Superior temporal gyrus (tissue), 1 donor: Measurements from ENCODE around the gene DNM2.

Experiments
- DNase-seq: peaks from one replicate; pipeline ENCODE4 v3.0.0-alpha.2; 2016; ENCODE audit errors: extremely low spot score

The DNM2 gene

GRCh38 chr19:10815007-10815536, 97.2 kb downstream of the DNM2 start:
- DNase-seq: no peak

GRCh38 chr19:10815969-10816644, 98.2 kb downstream of the DNM2 start:
- no peak for DNase-seq

GRCh38 chr19:10816691-10817090, 98.8 kb downstream of the DNM2 start:
- DNase-seq: no peak

GRCh38 chr19:10817291-10818038, 99.6 kb downstream of the DNM2 start:
- no peak for DNase-seq

DNA sequence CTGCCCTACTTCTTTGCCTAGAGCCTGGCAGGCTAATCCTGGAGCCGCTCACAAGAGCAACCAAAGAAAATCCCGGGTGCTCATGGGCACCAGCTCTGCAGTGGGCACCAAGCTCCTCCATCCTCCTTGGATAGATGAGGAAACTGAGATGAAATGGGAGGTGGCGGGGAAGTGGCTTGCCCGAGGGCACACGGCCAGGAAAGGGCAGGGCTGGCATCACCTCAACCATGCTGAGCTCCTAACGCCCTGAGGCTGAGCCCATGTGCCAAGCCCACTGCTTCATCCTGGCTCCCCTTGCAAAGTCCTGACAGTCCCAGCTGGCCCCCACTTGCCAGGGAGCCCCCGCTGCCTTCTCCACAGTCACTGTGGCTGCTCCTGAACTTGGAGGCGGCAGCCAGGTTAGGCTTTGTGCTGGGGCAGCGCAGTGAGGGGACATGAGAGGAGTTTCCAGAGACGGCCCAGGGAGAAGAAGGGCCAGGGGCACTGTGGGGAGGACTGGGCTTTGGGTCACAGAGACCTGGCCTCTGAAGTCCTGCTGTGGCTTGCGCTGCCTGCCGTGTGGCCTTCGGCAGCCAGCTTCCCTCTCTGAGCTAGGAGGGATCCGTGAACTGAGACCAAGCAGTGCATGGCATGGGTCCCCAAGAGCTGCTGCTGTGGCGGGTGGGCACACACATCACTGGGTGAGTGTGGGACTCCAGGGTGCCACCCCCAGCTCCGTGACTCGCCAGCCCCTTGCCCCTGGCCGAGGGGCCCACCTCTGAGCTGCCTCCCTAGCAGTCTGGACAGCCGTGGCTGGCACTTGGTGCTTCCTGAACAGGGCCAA, 100.6 kb downstream of the DNM2 start:
- DNase-seq: no peak

DNA sequence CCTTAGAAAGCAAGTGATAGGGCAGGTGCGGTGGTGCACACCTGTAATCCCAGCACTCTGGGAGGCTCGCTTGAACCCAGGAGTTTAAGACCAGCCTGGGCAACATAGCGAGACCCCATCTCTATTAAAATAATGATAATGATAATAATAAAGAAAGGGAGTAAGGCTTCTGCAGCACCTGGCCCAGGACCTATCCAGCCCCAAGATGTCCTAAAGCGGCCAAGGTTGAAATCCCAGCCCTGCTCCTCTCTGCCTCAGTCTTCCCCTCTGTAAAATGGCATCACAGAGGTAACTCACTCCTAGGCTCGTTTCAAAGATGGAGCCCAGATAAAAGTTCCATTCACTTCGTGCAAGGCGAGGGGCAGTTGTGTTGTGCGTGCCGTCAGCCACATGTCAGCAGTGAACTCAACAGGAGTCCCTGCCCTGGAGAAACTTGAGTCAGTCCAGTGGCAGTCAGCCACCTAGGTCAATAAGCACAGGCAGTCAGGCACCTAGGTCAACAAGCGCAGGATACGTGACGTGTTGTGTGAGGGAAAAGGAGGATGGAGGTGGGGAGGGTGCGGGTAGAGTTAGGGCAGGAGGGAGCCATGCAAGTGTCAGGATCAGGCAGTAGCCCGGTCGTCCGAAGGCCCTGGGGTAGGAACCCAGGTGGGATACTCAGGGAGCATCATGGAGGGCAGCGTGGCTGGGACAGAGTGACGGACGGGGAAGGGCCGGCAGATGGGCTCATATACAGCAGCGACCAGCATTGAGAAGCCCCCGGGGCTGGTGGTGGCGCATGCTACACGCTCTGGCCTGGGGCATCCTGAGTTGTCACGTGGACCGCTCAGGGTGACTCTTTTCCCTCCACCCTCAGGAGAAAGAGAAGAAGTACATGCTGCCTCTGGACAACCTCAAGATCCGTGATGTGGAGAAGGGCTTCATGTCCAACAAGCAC, 101.5 kb downstream of the DNM2 start:
- no peak for DNase-seq

GRCh38 chr19:10820173-10820572, 102.3 kb downstream of the DNM2 start:
- no peak for DNase-seq

DNA sequence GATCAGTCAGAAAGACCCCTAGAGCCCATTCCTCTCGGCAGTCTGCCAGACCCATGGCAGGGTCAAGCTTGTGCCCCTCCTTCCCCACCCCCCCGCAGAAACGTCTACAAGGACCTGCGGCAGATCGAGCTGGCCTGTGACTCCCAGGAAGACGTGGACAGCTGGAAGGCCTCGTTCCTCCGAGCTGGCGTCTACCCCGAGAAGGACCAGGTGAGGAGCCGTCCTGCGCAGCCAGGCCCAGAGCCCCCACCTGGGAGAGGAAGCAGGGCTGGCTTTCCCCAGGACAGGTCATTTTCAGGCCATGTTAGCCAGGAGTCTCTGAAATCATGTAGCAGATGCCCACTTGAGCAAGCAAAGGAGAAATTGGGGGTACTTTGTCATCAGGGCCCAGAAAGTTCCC, 105.8 kb downstream of the DNM2 start:
- no peak for DNase-seq

DNA sequence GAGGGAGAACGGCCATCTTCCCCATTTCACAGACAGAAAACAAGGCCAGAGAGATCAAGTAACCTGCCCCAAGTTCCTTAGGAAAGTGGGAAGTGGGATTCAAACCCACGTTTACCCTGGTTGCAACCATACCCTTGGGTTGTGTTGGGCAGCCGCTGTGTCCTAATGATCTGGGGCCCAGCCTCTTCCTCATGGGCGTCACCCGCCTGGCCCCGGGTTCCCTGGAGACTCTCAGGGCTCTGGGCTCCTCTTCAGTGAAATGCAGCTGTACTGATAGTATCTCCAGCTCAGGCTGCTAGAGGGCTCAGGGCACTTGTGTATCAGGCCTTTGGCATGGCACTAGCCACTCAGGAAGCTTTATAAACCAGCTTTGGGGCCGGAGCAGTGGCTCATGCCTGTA, 108.4 kb downstream of the DNM2 start:
- DNase-seq: no peak

- DNase-seq: no peak
Observed at GRCh38 chr19:10826846-10827245, 109.0 kb downstream of the DNM2 start.

- DNase-seq: no peak
Observed at GRCh38 chr19:10828981-10829821, 111.3 kb downstream of the DNM2 start.

DNA sequence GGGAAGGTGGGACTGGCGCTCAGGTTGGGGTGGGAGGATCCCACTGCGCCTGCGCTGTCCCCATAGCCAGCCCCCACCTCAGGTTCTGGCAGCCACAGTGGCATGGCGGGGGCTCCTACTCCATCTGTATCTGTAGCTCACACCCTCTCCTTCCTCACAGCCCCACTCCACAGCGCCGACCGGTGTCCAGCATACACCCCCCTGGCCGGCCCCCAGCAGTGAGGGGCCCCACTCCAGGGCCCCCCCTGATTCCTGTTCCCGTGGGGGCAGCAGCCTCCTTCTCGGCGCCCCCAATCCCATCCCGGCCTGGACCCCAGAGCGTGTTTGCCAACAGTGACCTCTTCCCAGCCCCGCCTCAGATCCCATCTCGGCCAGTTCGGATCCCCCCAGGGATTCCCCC, 112.1 kb downstream of the DNM2 start:
- DNase-seq: no peak

- no peak for DNase-seq
Observed at GRCh38 chr19:10830370-10830769, 112.5 kb downstream of the DNM2 start.

DNA sequence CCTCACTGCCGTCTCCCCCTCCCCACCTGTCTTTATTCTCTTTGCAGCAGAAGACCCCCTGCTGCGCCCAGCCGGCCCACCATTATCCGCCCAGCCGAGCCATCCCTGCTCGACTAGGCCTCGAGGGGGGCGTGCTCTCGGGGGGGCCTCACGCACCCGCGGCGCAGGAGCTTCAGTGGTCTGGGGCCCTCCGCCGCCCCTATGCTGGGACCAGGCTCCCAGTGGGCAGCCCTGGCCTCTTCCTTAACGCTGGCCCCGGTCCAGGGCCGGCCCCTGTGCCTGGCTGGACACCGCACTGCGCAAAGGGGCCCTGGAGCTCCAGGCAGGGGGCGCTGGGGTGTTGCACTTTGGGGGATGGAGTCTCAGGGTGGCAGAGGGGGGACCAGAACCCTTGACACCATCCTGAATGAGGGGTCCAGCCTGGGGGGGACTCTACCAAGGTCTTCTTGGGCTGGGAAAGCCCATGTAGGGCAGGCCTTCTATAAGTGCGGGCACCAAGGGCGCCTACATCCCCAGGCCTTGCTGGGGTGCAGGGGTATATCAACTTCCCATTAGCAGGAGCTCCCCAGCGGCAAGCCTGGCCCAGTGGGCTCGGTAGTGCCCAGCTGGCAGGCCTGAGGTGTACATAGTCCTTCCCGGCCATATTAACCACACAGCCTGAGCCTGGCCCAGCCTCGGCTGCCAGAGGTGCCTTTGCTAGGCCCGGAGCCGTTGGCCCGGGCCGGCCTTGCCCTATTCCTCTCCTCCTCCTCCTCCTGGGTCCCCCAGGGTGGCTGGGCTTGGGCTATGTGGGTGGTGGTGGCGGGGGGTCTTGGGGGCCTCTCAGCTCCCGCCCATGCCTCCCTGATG, 113.3 kb downstream of the DNM2 start:
- DNase-seq: no peak

- no peak for DNase-seq
Observed at GRCh38 chr19:10831987-10832938, 114.4 kb downstream of the DNM2 start.

GRCh38 chr19:10832939-10833296, 115.0 kb downstream of the DNM2 start:
- DNase-seq: no peak

DNA sequence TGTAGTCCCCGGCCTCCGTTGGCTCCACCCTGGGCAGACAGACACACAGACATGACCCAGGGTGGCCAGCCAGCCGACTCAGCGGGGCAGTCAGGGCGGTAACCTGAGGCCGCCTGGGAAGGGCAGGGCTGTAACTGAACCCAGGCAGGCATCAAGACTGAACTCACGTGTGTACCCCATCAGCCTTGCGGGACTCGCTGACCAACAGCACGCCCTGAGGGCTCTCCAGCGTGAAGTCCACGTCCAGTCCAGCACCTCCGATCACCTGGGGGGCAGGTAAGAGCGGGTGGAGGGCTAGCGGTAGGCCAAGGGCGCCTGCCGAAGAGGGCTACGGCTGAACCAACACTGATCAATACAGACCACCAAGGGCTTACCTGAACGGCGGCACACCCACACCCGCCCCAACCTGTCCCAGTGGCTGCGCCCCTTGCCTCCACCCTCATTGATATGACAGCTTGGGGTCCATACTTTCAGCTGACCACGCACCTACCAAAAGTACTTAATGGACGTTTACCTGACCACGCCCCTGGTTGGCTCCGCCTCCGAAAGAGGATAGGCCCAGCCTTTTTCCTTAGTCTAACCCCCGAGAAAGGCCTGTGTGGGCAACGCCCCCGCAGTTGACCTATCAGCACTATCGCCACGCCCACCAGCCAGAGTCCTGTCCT, 117.3 kb downstream of the DNM2 start:
- DNase-seq: no peak
